Measurements from ENCODE around the gene ANKRD44.

The ANKRD44 gene

DNA sequence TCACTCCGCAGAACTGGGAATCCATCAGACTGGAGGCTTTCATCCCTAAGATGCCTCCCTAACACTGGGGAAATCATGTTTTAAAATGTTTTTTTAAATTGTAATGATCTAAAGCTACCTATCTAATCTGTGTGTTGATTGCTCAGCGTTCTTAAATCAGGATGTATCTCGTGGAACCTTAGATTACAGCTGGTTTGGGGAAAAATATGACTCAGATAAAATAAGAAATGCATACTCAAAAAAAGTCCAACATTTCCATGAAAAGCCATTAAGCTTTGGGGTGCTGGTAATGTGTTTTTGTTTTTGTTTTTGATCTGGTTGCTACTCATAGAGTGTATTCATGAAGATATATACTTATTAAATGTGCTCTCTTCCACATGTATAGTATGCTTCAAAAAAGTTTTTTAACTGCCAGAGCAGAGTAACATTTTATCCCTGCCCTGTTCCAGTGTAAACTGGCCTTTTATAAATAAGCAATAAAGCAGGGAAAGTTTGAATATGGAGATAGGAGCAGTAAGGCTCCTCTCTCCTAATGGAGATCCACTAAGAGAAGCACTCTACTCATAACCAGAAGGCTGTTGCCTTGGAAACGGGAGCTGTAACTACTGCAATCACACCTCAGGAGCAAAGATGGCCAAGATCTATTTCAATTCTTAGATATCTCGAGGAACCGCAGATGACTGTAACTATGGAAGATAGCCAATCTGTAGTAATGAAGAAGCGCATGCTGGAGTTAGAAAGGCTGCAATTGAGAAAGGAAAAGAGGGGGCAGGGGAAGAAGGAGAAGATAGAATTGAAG, 41.6 kb downstream of the ANKRD44 start:
- H3K9me2 ChIP-seq (replicated peaks; ENCODE audit: low read depth, low read length): no peaks in the 10 kb centered on the region
- H3K4me2 ChIP-seq (ENCODE audit: low read depth, low read length, poor library complexity, severe bottlenecking): no peak overlapping the region

DNA sequence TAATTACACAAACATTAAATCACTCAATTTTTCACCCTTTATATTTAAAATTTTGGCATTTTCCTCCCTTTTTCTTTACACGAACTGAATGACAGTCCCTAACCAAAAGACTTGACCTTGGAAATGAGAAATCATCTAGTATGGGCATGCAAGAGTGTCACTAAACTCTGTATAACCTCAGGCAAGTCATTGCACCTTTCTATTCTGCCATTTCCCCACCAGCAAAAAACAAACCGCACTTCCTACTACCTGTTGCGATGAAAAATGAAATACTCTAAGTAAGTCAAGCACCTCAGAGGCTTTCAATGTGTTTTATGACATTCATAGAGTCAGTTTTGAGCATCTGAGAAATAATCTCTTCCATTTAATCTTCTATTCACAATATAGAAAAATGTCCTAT, 44.1 kb downstream of the ANKRD44 start:
- Histone ChIP-seq H3K4me3 (ENCODE audit: low read length, poor library complexity, severe bottlenecking) (no peak overlapping the region), H3K9ac (ENCODE audit: low read depth, low read length, poor library complexity, severe bottlenecking) (no peak overlapping the region), H3K27me3 (ENCODE audit: insufficient read depth, low read length, poor library complexity, severe bottlenecking) (no peaks in the 10 kb centered on the region), H3K9me2 (replicated peaks; ENCODE audit: low read depth, low read length) (no peaks in the 10 kb centered on the region), H2AFZ (ENCODE audit: low read length) (no peak overlapping the region), H3K36me3 (ENCODE audit: insufficient read depth, low read length) (no peaks in the 10 kb centered on the region), H3K79me2 (ENCODE audit: insufficient read depth, low read length) (peaks cover 95% of the 10 kb centered on the region), H4K20me1 (ENCODE audit: insufficient read depth, low read length, poor library complexity, severe bottlenecking) (no peaks in the 10 kb centered on the region), H3K4me2 (ENCODE audit: low read depth, low read length, poor library complexity, severe bottlenecking) (no peak overlapping the region), H3F3A (ENCODE audit: low read depth) (no peaks in the 10 kb centered on the region; the same call in 1 of the 2 replicates), H3K4me1 (ENCODE audit: insufficient read depth, low read length, poor library complexity, severe bottlenecking) (peaks cover 13% of the 10 kb centered on the region), H3K9me3 (ENCODE audit: insufficient read depth, low read depth, low read length) (no peaks in the 10 kb centered on the region)
- TF ChIP-seq, protein P1, sequence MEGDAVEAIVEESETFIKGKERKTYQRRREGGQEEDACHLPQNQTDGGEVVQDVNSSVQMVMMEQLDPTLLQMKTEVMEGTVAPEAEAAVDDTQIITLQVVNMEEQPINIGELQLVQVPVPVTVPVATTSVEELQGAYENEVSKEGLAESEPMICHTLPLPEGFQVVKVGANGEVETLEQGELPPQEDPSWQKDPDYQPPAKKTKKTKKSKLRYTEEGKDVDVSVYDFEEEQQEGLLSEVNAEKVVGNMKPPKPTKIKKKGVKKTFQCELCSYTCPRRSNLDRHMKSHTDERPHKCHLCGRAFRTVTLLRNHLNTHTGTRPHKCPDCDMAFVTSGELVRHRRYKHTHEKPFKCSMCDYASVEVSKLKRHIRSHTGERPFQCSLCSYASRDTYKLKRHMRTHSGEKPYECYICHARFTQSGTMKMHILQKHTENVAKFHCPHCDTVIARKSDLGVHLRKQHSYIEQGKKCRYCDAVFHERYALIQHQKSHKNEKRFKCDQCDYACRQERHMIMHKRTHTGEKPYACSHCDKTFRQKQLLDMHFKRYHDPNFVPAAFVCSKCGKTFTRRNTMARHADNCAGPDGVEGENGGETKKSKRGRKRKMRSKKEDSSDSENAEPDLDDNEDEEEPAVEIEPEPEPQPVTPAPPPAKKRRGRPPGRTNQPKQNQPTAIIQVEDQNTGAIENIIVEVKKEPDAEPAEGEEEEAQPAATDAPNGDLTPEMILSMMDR (conservative IDR thresholded peaks at IDR 0.05; ENCODE audit: low read length): no peak
- no peak for TF ChIP-seq EZH2phosphoT487 (IDR thresholded peaks at IDR 0.05; ENCODE audit: borderline replicate concordance)

More for the DNA sequence above, 41.6 kb downstream of the ANKRD44 start:
- no peak overlapping the region for H3K9ac ChIP-seq (ENCODE audit: low read depth, low read length, poor library complexity, severe bottlenecking)
- no peak overlapping the region for H2AFZ ChIP-seq (ENCODE audit: low read length)
- H3K4me3 ChIP-seq (ENCODE audit: low read length, poor library complexity, severe bottlenecking): no peak overlapping the region
- TF ChIP-seq, protein P1 (conservative IDR thresholded peaks at IDR 0.05; ENCODE audit: low read length): no peak
- TF ChIP-seq EZH2phosphoT487 (IDR thresholded peaks at IDR 0.05; ENCODE audit: borderline replicate concordance): no peak
- H3K4me1 ChIP-seq (ENCODE audit: insufficient read depth, low read length, poor library complexity, severe bottlenecking): peaks cover 4% of the 10 kb centered on the region
- H3K27me3 ChIP-seq (ENCODE audit: insufficient read depth, low read length, poor library complexity, severe bottlenecking): no peaks in the 10 kb centered on the region
- no peaks in the 10 kb centered on the region for H4K20me1 ChIP-seq (ENCODE audit: insufficient read depth, low read length, poor library complexity, severe bottlenecking)
- no peaks in the 10 kb centered on the region for H3K9me3 ChIP-seq (ENCODE audit: insufficient read depth, low read depth, low read length)
- H3K36me3 ChIP-seq (ENCODE audit: insufficient read depth, low read length): no peaks in the 10 kb centered on the region
- peaks cover 96% of the 10 kb centered on the region for H3K79me2 ChIP-seq (ENCODE audit: insufficient read depth, low read length)
- no peaks in the 10 kb centered on the region for H3F3A ChIP-seq (ENCODE audit: low read depth)

DNA sequence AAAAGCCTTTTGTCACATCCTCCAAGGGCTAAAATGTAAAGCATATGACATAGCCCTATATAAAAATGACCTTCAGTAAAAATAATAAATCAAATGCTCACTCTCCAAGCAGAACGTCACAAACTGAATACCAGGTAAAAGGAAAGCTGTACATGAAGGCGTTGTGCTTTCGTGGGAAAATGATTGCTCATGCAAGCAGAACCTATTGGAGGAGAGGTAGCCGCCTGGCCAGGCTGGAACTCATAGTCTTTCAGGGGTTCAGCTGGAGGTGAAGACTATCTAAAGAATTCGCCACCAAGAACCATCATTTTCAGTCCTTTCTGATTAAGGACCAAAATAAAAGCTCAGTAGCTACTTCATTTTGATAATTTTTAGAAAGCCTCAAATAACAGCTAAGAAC, 44.7 kb downstream of the ANKRD44 start:
- Histone ChIP-seq H3K36me3 (ENCODE audit: insufficient read depth, low read length) (no peaks in the 10 kb centered on the region), H3K4me2 (ENCODE audit: low read depth, low read length, poor library complexity, severe bottlenecking) (no peak overlapping the region), H2AFZ (ENCODE audit: low read length) (no peak overlapping the region), H3K9me3 (ENCODE audit: insufficient read depth, low read depth, low read length) (no peaks in the 10 kb centered on the region), H3K4me3 (ENCODE audit: low read length, poor library complexity, severe bottlenecking) (no peak overlapping the region), H3K4me1 (ENCODE audit: insufficient read depth, low read length, poor library complexity, severe bottlenecking) (peaks cover 14% of the 10 kb centered on the region), H3K79me2 (ENCODE audit: insufficient read depth, low read length) (peaks cover 90% of the 10 kb centered on the region), H3K9me2 (replicated peaks; ENCODE audit: low read depth, low read length) (no peaks in the 10 kb centered on the region), H3F3A (ENCODE audit: low read depth) (no peaks in the 10 kb centered on the region; the same call in 1 of the 2 replicates), H3K9ac (ENCODE audit: low read depth, low read length, poor library complexity, severe bottlenecking) (no peak overlapping the region), H3K27me3 (ENCODE audit: insufficient read depth, low read length, poor library complexity, severe bottlenecking) (no peaks in the 10 kb centered on the region), H4K20me1 (ENCODE audit: insufficient read depth, low read length, poor library complexity, severe bottlenecking) (no peaks in the 10 kb centered on the region)
- TF ChIP-seq, protein P1 (conservative IDR thresholded peaks at IDR 0.05; ENCODE audit: low read length): no peak
- TF ChIP-seq EZH2phosphoT487 (IDR thresholded peaks at IDR 0.05; ENCODE audit: borderline replicate concordance): no peak
